ENCODE measurements around the gene C19orf38.
"Not testable (repeated sequence)": the region's sequence is repeated elsewhere in the genome, so short reads cannot be mapped to it uniquely, and the experiment has no call there.

Gene C19orf38

DNA sequence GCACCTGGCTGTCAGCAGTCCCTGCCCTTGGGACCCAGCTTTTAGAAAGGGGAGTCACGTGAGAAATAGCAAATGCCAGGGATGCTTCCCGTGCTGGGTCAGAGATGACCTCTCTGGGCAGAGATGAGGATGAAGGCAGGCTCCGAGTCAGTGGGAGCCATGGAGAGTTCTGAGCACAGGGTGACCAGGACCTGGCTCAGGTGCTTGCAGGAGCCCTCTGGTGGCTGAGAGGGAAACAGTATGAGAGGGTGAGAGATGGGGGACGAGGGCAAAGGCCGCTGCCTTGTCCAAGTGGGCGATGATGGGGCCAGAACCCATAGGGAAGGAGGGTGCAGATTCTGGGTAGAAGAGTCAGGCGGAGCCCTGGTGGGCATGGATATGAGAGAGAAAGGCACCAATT is 28.0 kb upstream of the C19orf38 start:
- DNase-seq: no peak

DNA sequence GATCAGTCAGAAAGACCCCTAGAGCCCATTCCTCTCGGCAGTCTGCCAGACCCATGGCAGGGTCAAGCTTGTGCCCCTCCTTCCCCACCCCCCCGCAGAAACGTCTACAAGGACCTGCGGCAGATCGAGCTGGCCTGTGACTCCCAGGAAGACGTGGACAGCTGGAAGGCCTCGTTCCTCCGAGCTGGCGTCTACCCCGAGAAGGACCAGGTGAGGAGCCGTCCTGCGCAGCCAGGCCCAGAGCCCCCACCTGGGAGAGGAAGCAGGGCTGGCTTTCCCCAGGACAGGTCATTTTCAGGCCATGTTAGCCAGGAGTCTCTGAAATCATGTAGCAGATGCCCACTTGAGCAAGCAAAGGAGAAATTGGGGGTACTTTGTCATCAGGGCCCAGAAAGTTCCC is 24.5 kb upstream of the C19orf38 start:
- no peak for DNase-seq

- DNase-seq: no peak
Observed at GRCh38 chr19:10826231-10826630, 22.0 kb upstream of the C19orf38 start.

- DNase-seq: no peak
Observed at GRCh38 chr19:10826846-10827245, 21.4 kb upstream of the C19orf38 start.

GRCh38 chr19:10828981-10829821 is 19.0 kb upstream of the C19orf38 start:
- no peak for DNase-seq

DNA sequence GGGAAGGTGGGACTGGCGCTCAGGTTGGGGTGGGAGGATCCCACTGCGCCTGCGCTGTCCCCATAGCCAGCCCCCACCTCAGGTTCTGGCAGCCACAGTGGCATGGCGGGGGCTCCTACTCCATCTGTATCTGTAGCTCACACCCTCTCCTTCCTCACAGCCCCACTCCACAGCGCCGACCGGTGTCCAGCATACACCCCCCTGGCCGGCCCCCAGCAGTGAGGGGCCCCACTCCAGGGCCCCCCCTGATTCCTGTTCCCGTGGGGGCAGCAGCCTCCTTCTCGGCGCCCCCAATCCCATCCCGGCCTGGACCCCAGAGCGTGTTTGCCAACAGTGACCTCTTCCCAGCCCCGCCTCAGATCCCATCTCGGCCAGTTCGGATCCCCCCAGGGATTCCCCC is 18.2 kb upstream of the C19orf38 start:
- DNase-seq: no peak

DNA sequence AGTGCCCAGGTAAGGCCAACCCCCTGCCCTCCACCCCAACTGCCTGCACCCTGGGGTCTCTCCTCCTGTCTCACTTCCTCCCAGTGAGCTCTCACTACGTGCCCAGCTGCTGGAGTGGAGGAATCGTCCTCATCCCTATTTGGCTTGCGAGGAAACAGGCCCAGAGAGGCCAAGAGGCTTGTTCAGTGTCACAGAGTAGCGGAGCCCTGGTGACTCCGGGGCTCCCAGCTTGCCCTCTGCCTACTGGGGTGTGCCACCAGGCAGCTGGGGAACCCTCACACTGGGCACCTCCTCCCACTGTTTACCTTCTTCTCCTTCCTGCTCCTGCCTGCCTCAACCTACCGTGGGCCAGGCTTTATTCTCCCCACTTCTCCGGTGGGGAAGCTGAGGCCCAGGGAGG is 17.8 kb upstream of the C19orf38 start:
- DNase-seq: no peak

GRCh38 chr19:10830931-10831779 is 17.1 kb upstream of the C19orf38 start:
- DNase-seq: no peak

DNA sequence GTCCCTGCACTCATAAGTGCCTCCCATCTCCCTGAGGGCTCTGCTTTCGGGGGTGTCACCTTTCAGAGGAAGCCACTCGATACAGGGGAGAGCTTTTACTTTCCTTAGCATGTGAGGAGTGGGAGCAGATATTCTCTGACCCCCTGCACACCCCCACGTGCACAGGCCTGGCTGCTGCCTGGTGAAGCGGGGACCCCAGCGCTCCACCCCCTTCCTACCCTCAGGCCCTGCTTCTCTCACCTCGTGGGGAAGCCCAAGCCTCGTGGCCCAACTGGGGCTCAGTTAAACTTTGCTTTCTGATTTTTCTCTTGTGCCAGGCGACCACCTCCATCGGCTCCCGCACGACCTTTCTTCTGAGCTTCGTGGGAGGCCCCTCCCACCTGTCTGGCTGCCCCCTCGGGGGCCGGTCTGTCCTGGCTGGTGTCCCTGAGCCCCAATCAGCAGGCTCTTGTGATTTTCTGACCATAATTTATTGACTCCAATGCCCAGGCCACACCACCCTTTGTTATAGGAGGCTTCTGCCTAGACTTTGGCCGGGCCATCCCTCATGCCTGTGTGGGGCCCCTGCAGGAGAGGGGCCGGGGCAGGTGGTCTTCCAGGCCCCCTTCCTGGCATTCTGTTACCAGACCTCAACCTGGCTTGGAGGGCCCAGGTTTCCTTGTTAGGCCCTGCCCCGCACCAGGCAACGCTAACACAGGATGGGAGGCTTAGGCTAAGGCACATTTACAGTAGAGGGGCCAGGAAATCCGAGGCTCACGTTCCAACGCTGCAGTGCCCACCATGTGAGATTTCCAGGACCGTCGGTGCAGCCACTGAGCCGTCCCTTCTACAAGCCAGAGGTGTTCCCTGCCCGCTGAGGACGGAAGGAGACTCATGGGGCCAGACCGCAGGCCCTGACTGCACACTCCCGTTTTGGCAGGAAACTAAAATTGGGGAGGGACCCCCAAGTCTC is 16.0 kb upstream of the C19orf38 start:
- DNase-seq: no peak

DNA sequence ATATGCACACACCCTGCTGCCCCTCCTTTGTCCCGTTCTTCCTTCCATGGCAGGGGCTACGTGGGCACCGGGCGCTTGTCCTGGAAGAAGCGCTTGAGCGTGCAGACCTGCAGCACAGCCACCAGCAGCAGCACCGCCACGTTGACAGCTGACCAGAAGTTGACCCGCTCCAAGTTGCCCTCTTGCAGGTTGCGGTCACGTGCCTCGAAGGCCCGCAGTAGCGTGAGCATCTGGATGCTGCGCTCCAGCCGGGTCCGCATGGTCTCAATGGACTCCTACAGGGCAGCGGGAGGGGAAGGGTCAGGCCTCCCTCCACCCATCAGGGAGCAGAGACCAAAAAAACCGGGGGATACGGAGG is 15.3 kb upstream of the C19orf38 start:
- no peak for DNase-seq

DNA sequence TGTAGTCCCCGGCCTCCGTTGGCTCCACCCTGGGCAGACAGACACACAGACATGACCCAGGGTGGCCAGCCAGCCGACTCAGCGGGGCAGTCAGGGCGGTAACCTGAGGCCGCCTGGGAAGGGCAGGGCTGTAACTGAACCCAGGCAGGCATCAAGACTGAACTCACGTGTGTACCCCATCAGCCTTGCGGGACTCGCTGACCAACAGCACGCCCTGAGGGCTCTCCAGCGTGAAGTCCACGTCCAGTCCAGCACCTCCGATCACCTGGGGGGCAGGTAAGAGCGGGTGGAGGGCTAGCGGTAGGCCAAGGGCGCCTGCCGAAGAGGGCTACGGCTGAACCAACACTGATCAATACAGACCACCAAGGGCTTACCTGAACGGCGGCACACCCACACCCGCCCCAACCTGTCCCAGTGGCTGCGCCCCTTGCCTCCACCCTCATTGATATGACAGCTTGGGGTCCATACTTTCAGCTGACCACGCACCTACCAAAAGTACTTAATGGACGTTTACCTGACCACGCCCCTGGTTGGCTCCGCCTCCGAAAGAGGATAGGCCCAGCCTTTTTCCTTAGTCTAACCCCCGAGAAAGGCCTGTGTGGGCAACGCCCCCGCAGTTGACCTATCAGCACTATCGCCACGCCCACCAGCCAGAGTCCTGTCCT is 13.0 kb upstream of the C19orf38 start:
- peak in 5 of 58 donors; percentile 48 to 68 (median 52) for DNase-seq

GRCh38 chr19:10835754-10836478 is 12.3 kb upstream of the C19orf38 start, which contains the start of gene TMED1:
Gene TMED1 (minus strand): TSS chr19:10836212. CDS start chr19:10836191, 21 bp downstream.
- peak; percentile 86 to 100 (median 96) for DNase-seq

DNA sequence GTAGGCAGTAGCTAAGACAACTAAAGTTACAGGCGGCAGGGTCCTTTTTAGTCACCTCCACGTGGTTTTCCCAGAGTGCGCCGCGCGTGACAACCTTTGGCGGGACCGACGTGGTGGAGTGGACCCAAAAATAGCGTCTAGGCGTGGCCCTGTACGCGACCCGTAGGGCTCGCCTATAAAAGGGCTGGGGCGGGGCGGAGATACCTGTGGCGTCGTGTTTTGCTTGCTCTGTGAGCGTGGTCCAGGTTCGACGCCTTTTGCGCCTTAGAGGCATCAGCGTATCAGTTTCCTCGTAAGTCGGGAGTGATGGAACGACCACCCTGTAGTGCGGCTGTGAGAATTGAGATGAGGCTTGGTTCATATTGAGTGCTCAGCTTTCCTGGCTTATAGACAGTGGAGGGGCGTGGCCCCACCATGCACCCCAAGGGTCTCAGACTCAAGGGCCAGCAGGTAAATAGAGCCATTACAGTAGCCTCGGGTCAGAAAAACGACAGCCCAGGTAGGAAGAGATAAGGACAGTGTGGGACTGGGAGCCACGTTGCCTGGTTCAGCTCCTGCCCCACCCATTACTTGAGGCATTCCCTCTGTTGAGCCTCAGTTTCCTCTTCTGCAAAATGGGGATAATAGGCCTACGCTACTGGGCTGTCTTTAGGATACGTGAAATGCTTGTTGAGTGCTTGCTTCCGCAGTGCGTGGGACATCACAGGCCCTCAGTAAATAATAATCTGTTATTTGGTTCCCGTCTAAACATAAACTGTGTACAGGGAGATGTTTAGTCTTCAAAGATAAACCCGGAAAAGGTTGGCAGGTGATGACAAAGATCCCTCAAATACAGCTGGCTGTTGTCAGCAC is 11.5 kb upstream of the C19orf38 start:
- DNase-seq: peak in 42 of 58 donors; percentile 66 to 96 (median 88)

- DNase-seq: not testable (repeated sequence)
Observed at GRCh38 chr19:10837649-10838048, 10.6 kb upstream of the C19orf38 start.

- no peak for DNase-seq
Observed at GRCh38 chr19:10838377-10838776, 9.8 kb upstream of the C19orf38 start.

- DNase-seq: no peak
Observed at GRCh38 chr19:10839114-10840050, 8.8 kb upstream of the C19orf38 start.

- no peak for DNase-seq
Observed at GRCh38 chr19:10842788-10843187, 5.4 kb upstream of the C19orf38 start.
